VCaP (cell line): ENCODE results near the gene PNPO.

Source experiments
- H3K27ac ChIP-seq: fragments of 450-650 bp; 2 replicates; pipeline ENCODE4 v1.5.1; 2017
- TF ChIP-seq, protein P1 (sequence below): fragments of 450-650 bp; conservative IDR thresholded peaks from 2 replicates; pipeline ENCODE4 v1.5.1; 2017; ENCODE audit warnings: mild to moderate bottlenecking, moderate library complexity

Gene PNPO

DNA sequence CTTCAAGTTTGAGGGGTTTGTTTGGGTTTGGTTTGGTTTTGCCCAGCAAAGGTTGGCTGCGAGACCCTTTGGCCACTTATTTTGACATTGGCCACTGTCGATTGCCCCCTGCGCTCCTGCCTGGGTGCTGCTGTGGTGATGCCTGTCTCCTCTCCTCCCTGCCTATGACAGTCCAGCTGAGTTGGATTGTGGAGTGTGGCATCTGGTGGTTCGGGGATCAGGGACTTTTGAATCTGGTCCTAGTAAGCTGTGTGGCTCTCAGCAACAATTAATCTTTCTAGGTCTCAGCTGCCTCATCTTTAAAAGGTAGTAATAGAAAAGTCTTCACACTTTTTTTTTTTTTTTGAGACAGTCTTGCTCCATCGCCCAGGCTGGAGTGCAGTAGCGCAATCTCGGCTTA, 56.7 kb downstream of the PNPO start:
- TF ChIP-seq, protein P1, sequence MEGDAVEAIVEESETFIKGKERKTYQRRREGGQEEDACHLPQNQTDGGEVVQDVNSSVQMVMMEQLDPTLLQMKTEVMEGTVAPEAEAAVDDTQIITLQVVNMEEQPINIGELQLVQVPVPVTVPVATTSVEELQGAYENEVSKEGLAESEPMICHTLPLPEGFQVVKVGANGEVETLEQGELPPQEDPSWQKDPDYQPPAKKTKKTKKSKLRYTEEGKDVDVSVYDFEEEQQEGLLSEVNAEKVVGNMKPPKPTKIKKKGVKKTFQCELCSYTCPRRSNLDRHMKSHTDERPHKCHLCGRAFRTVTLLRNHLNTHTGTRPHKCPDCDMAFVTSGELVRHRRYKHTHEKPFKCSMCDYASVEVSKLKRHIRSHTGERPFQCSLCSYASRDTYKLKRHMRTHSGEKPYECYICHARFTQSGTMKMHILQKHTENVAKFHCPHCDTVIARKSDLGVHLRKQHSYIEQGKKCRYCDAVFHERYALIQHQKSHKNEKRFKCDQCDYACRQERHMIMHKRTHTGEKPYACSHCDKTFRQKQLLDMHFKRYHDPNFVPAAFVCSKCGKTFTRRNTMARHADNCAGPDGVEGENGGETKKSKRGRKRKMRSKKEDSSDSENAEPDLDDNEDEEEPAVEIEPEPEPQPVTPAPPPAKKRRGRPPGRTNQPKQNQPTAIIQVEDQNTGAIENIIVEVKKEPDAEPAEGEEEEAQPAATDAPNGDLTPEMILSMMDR, result no peak
- no peak overlapping the region for H3K27ac ChIP-seq
